IMR-90 (cell line): ENCODE measurements around the gene INTS3. TPM values are rescaled to one million over a fixed set of nuclear protein-coding genes. Genes with fewer than 3 reads are reported as not detected.

Source experiments
- ATAC-seq: fragments of 200-7000 bp; cut with Tn5 transposase; 2 replicates; pipeline ENCODE4 v1.9.1; 2020; ENCODE audit warnings: low read depth, mild to moderate bottlenecking, moderate library complexity
- BruUV-seq: library from RNA; stranded (reverse); fragments of 400-500 nt; replicated peaks from 2 replicates; lab custom pipeline; 2021; lab: Mats Ljungman, UMichigan
- CTCF ChIA-PET: fragments of 300-600 bp; formaldehyde crosslinking; extraction: SDS; loops from one replicate; lab custom pipeline; 2021; ENCODE audit warnings: antibody characterized with exemption; lab: Yijun Ruan, JAX
- POLR2A ChIA-PET: fragments of 300-600 bp; sonication (Branson Sonifier 250); formaldehyde crosslinking; loops from one replicate; lab custom pipeline; 2022; ENCODE audit warnings: antibody characterized with exemption; ENCODE audit not compliant: unreplicated experiment; lab: Charles Lee
- DNase-seq: peaks from one replicate; pipeline ENCODE4 v3.0.0; 2013
- H2AFZ ChIP-seq: replicated peaks from 2 replicates; pipeline ENCODE3; 2013; ENCODE audit warnings: low read length, mild to moderate bottlenecking; ENCODE audit not compliant: poor library complexity
- H2AK5ac ChIP-seq: 2 replicates; pipeline ENCODE4 v1.6.1; 2013; ENCODE audit warnings: low read depth, low read length, inconsistent platforms
- H2AK9ac ChIP-seq: replicated peaks from 2 replicates; pipeline ENCODE3; 2013; ENCODE audit warnings: mild to moderate bottlenecking, low read depth, low read length, moderate library complexity; ENCODE audit not compliant: poor library complexity
- H2BK120ac ChIP-seq: 2 replicates; pipeline ENCODE4 v1.6.1; 2013; ENCODE audit warnings: low read depth, low read length, inconsistent platforms
- H2BK15ac ChIP-seq: 3 replicates; pipeline ENCODE4 v1.6.1; 2013; ENCODE audit warnings: low read depth, low read length, inconsistent platforms
- H2BK20ac ChIP-seq: 2 replicates; pipeline ENCODE4 v1.6.1; 2013; ENCODE audit warnings: low read depth, mild to moderate bottlenecking, inconsistent platforms, low read length, moderate library complexity
- H2BK5ac ChIP-seq: 2 replicates; pipeline ENCODE4 v1.6.1; 2013; ENCODE audit warnings: mild to moderate bottlenecking, low read depth, low read length, inconsistent platforms; ENCODE audit not compliant: poor library complexity, severe bottlenecking
- H3K14ac ChIP-seq: replicated peaks from 2 replicates; pipeline ENCODE4 v1.6.1; 2013; ENCODE audit warnings: low read depth, low read length, inconsistent platforms
- H3K18ac ChIP-seq: 2 replicates; pipeline ENCODE4 v1.6.1; 2013; ENCODE audit warnings: low read depth, low read length, control low read depth
- H3K23ac ChIP-seq: 2 replicates; pipeline ENCODE4 v1.6.1; 2013; ENCODE audit warnings: low read depth, low read length, inconsistent platforms
- H3K27ac ChIP-seq: 2 replicates; pipeline ENCODE4 v1.5.1; 2013; ENCODE audit warnings: mild to moderate bottlenecking, control low read depth, low read length; ENCODE audit not compliant: insufficient read depth
- H3K27me3 ChIP-seq: 2 replicates; pipeline ENCODE4 v1.6.1; 2013; ENCODE audit warnings: low read length; ENCODE audit not compliant: control insufficient read depth, insufficient read depth
- H3K36me3 ChIP-seq: 2 replicates; pipeline ENCODE4 v1.6.1; 2013; ENCODE audit warnings: low read length, mixed read lengths; ENCODE audit not compliant: control insufficient read depth, insufficient read depth
- H3K4ac ChIP-seq: 2 replicates; pipeline ENCODE4 v1.6.1; 2013; ENCODE audit warnings: low read depth, low read length, inconsistent platforms
- H3K4me1 ChIP-seq: 2 replicates; pipeline ENCODE4 v1.6.1; 2013; ENCODE audit warnings: low read length, mixed read lengths; ENCODE audit not compliant: control insufficient read depth, insufficient read depth
- H3K4me2 ChIP-seq: 2 replicates; pipeline ENCODE4 v1.6.1; 2013; ENCODE audit warnings: low read depth, mild to moderate bottlenecking, control low read depth, low read length, moderate library complexity
- H3K4me3 ChIP-seq: 2 replicates; pipeline ENCODE4 v1.5.1; 2013; ENCODE audit warnings: low read depth, mild to moderate bottlenecking, control low read depth, low read length, moderate library complexity; ENCODE audit not compliant: insufficient read depth
- H3K56ac ChIP-seq: 2 replicates; pipeline ENCODE4 v1.6.1; 2013; ENCODE audit warnings: low read length, inconsistent platforms; ENCODE audit not compliant: insufficient read depth; ENCODE audit errors: extremely low read depth
- H3K79me1 ChIP-seq, 2 experiments: 2 replicates each; pipeline ENCODE4 v1.6.1; 2013; ENCODE audit warnings: low read length in 2 of 2, inconsistent platforms in 1 of 2, low read depth in 1 of 2
- H3K9ac ChIP-seq: 2 replicates; pipeline ENCODE4 v1.6.1; 2013; ENCODE audit warnings: low read depth, low read length, control low read depth
- H3K9me1 ChIP-seq: 2 replicates; pipeline ENCODE4 v1.6.1; 2013; ENCODE audit warnings: low read length, inconsistent platforms; ENCODE audit not compliant: insufficient read depth
- H3K9me3 ChIP-seq: 2 replicates; pipeline ENCODE4 v1.6.1; 2013; ENCODE audit warnings: low read length; ENCODE audit not compliant: control insufficient read depth, insufficient read depth
- H4K20me1 ChIP-seq: 2 replicates; pipeline ENCODE4 v1.6.1; 2013; ENCODE audit warnings: low read length, inconsistent platforms; ENCODE audit not compliant: insufficient read depth
- H4K5ac ChIP-seq: 2 replicates; pipeline ENCODE4 v1.6.1; 2013; ENCODE audit warnings: mild to moderate bottlenecking, low read depth, low read length, control low read depth
- H4K8ac ChIP-seq, 2 experiments: 2 replicates each; pipeline ENCODE4 v1.6.1; 2013; ENCODE audit warnings: low read depth in 2 of 2, low read length in 2 of 2, control low read depth in 1 of 2, inconsistent platforms in 1 of 2
- H4K91ac ChIP-seq: 2 replicates; pipeline ENCODE4 v1.6.1; 2013; ENCODE audit warnings: low read depth, low read length, inconsistent platforms; ENCODE audit not compliant: insufficient read depth
- FOS ChIP-seq: fragments of 150-350 bp; IDR thresholded peaks from 2 replicates; pipeline ENCODE4 v1.6.1; 2016; ENCODE audit warnings: low read depth, low read length
- MAFK ChIP-seq: IDR thresholded peaks from 2 replicates; pipeline ENCODE4 v1.6.1; 2012; ENCODE audit warnings: low read depth, low read length, improper control_type of control experiment
- MAZ ChIP-seq: IDR thresholded peaks from 2 replicates; pipeline ENCODE4 v1.6.1; 2012; ENCODE audit warnings: low read depth, mild to moderate bottlenecking, low read length, improper control_type of control experiment, moderate library complexity, borderline replicate concordance
- POLR2A ChIP-seq: IDR thresholded peaks from 2 replicates; pipeline ENCODE4 v1.6.1; 2012; ENCODE audit warnings: mild to moderate bottlenecking, low read depth, low read length
- RAD21 ChIP-seq: IDR thresholded peaks from 2 replicates; pipeline ENCODE4 v1.6.1; 2012; ENCODE audit warnings: low read length, improper control_type of control experiment
- RCOR1 ChIP-seq: IDR thresholded peaks from 2 replicates; pipeline ENCODE4 v1.6.1; 2012; ENCODE audit warnings: mild to moderate bottlenecking, low read length, improper control_type of control experiment; ENCODE audit not compliant: insufficient replicate concordance
- SMC3 ChIP-seq: fragments of 150-350 bp; IDR thresholded peaks from 2 replicates; pipeline ENCODE4 v1.6.1; 2016; ENCODE audit warnings: low read depth, mild to moderate bottlenecking, antibody characterized with exemption, low read length, moderate library complexity
- WGBS, 2 experiments: methylation state at CpG; one replicate each; pipeline versions ENCODE4 v1.1.5 to v1.1.7; 2013; ENCODE audit warnings: missing lambda C conversion rate in 2 of 2; ENCODE audit not compliant: insufficient read length in 1 of 2; ENCODE audit errors: extremely low coverage in 2 of 2; 5-methylcytosine and 5-hydroxymethylcytosine counted together
- dilution Hi-C: fragments of 300-500 bp; cut with HindIII; formaldehyde crosslinking; loops from one replicate; pipeline ENCODE4 v1.14.3; 2018; ENCODE audit warnings: low sequenced_read_pairs; ENCODE audit not compliant: unreplicated experiment
- in situ Hi-C: fragments of 300-500 bp; cut with MboI; formaldehyde crosslinking; loops from 3 replicates; pipeline ENCODE4 v1.14.3; 2019; ENCODE audit warnings: low sequenced_read_pairs, inconsistent platforms, mixed read lengths
- intact Hi-C: fragments of 100-400 bp; cut with micrococcal nuclease; formaldehyde crosslinking; loops from 2 replicates; pipeline ENCODE4 v1.10.0; 2022
- polyA plus RNA-seq, 3 experiments: library from polyadenylated mRNA; depleted of rRNA; stranded (reverse); fragments of >200 nt; gene quantifications; 2 replicates each; pipeline ENCODE4 v1.2.3, GENCODE V29; 2012; ENCODE audit warnings: low replicate concordance in 1 of 3
- total RNA-seq: library from RNA; depleted of rRNA; stranded (reverse); fragments of >200 nt; gene quantifications from 2 replicates; pipeline ENCODE4 v1.2.3, GENCODE V29; 2012
- TF ChIP-seq, protein P1 (sequence below): fragments of 150-350 bp; IDR thresholded peaks from 2 replicates; pipeline ENCODE4 v1.6.1; 2016; ENCODE audit warnings: low read depth, mild to moderate bottlenecking, low read length, moderate library complexity, borderline replicate concordance
- TF ChIP-seq, protein P2 (sequence below): conservative IDR thresholded peaks from 2 replicates; pipeline ENCODE4 v1.5.1; 2012; ENCODE audit warnings: mild to moderate bottlenecking, low read depth, low read length, improper control_type of control experiment

The INTS3 gene
- total and polyA plus RNA-seq, 2 of the 4 experiments (the other 2 are of a cell fraction): 33.5 to 59.4 TPM

DNA sequence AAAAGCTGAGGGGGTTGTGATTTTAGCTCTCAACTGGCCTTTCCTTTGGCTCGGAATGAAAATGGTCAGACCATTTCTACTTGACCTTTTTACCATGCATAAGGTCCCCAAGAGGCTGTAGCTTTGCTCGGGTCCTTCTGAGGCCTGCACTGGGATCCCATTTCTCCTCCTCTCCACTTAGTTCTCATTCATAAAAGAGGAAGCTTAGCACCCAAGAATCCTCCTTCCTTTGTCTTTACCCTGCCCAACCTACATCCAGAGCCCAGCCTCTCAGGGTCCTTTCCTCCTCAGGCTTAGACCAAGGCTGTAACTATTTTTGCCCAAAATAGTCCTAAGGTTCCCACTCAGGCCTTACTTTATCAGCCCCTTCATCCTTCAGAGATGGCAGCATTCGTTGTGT, 41.4 kb downstream of the INTS3 start:
- Histone ChIP-seq H3K4ac (no peak overlapping the region), H4K20me1 (no peaks in the 10 kb centered on the region), H3K23ac (no peak overlapping the region), H3K56ac (no peak overlapping the region), H2BK5ac (no peak overlapping the region), H3K27me3 (no peaks in the 10 kb centered on the region), H3K4me2 (no peak overlapping the region), H3K27ac (no peak overlapping the region), H3K4me1 (no peaks in the 10 kb centered on the region), H3K9me1 (peaks cover 4% of the 10 kb centered on the region; the same call in 1 of the 2 replicates), H3K79me1 (no peaks in the 10 kb centered on the region; a peak in 1 of 4 replicates), H4K8ac (no peak overlapping the region), H3K36me3 (peaks cover 73% of the 10 kb centered on the region), H4K5ac (no peak overlapping the region), H2BK120ac (no peak overlapping the region), H2BK15ac (no peak overlapping the region), H3K14ac (no peak overlapping the region), H2AFZ (no peak overlapping the region), H2AK5ac (no peak overlapping the region), H3K4me3 (no peak overlapping the region), H4K91ac (no peak overlapping the region), H2BK20ac (no peak overlapping the region), H3K18ac (no peak overlapping the region), H3K9ac (no peak overlapping the region), H3K9me3 (no peaks in the 10 kb centered on the region), H2AK9ac (no peak overlapping the region)
- ChIA-PET POLR2A (no interaction called here), CTCF (no interaction called here)
- DNase-seq: no peak
- 79% methylated on average over 2 of the region's 3 CpGs; no CpG with 5 or more reads in 1 of the 2 experiments for WGBS, 2 experiments
- ATAC-seq: no peak
- in situ Hi-C loops (no loop called here), dilution Hi-C loops (no loop called here), intact Hi-C loops (no loop called here)
- TF ChIP-seq FOS: no peak
- no peak for TF ChIP-seq RAD21
- no peak for TF ChIP-seq MAZ
- no peak for TF ChIP-seq POLR2A
- TF ChIP-seq MAFK: no peak
- no peak for TF ChIP-seq RCOR1
- TF ChIP-seq, protein P1, sequence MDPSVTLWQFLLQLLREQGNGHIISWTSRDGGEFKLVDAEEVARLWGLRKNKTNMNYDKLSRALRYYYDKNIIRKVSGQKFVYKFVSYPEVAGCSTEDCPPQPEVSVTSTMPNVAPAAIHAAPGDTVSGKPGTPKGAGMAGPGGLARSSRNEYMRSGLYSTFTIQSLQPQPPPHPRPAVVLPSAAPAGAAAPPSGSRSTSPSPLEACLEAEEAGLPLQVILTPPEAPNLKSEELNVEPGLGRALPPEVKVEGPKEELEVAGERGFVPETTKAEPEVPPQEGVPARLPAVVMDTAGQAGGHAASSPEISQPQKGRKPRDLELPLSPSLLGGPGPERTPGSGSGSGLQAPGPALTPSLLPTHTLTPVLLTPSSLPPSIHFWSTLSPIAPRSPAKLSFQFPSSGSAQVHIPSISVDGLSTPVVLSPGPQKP: no peak
- TF ChIP-seq, protein P2, sequence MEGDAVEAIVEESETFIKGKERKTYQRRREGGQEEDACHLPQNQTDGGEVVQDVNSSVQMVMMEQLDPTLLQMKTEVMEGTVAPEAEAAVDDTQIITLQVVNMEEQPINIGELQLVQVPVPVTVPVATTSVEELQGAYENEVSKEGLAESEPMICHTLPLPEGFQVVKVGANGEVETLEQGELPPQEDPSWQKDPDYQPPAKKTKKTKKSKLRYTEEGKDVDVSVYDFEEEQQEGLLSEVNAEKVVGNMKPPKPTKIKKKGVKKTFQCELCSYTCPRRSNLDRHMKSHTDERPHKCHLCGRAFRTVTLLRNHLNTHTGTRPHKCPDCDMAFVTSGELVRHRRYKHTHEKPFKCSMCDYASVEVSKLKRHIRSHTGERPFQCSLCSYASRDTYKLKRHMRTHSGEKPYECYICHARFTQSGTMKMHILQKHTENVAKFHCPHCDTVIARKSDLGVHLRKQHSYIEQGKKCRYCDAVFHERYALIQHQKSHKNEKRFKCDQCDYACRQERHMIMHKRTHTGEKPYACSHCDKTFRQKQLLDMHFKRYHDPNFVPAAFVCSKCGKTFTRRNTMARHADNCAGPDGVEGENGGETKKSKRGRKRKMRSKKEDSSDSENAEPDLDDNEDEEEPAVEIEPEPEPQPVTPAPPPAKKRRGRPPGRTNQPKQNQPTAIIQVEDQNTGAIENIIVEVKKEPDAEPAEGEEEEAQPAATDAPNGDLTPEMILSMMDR: no peak
- TF ChIP-seq SMC3: no peak
- BruUV-seq: no TSS peak
